SK-N-SH (cell line): ENCODE results near the gene MAPK4.

Experiments
- EP300 ChIP-seq, 2 experiments: IDR thresholded peaks; 2 replicates each; pipeline versions ENCODE4 v1.4.0 to v1.6.1; 2012; ENCODE audit warnings: borderline replicate concordance in 1 of 2, low read depth in 1 of 2, low read length in 1 of 2
- MXI1 ChIP-seq: IDR thresholded peaks from 2 replicates; pipeline ENCODE4 v1.6.1; 2012; ENCODE audit warnings: mild to moderate bottlenecking, low read depth, low read length, improper control_type of control experiment
- POLR2AphosphoS5 ChIP-seq: IDR thresholded peaks from 2 replicates; pipeline ENCODE4 v1.6.1; 2012; ENCODE audit warnings: low read depth, low read length
- TF ChIP-seq, protein P1 (sequence below): fragments of 200-600 bp; sonication (generic); IDR thresholded peaks from 2 replicates; pipeline ENCODE4 v1.6.1; 2017; ENCODE audit warnings: antibody characterized with exemption, mild to moderate bottlenecking, moderate library complexity
- TF ChIP-seq, protein P2 (sequence below): IDR thresholded peaks from 2 replicates; pipeline ENCODE4 v1.6.1; 2012; ENCODE audit warnings: mild to moderate bottlenecking, low read depth, low read length, moderate library complexity

DNA sequence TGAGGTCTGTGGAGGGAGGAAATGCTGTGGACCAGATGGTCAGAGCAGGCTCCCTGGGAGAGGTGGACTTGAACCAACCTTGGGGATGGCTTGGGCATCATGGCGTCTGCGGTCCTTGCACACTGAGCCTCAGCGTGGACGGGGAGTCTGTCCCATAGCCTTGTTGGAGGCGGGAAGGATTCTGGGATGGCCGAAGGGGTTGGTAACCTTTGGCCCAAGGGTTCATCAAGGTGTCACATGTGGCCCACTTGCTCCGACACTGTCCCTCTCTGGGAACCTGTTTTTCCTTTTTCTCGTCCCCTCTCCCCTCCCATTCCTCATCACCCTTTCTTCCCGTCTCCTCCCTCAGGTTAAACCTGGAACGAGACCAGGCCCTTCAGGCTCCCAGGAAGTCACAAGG lies 66.4 kb downstream of the MAPK4 start:
- TF ChIP-seq, protein P1, sequence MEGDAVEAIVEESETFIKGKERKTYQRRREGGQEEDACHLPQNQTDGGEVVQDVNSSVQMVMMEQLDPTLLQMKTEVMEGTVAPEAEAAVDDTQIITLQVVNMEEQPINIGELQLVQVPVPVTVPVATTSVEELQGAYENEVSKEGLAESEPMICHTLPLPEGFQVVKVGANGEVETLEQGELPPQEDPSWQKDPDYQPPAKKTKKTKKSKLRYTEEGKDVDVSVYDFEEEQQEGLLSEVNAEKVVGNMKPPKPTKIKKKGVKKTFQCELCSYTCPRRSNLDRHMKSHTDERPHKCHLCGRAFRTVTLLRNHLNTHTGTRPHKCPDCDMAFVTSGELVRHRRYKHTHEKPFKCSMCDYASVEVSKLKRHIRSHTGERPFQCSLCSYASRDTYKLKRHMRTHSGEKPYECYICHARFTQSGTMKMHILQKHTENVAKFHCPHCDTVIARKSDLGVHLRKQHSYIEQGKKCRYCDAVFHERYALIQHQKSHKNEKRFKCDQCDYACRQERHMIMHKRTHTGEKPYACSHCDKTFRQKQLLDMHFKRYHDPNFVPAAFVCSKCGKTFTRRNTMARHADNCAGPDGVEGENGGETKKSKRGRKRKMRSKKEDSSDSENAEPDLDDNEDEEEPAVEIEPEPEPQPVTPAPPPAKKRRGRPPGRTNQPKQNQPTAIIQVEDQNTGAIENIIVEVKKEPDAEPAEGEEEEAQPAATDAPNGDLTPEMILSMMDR, result no peak
- TF ChIP-seq POLR2AphosphoS5 (no peak), EP300 (IDR thresholded peaks at IDR 0.05; ENCODE audit: borderline replicate concordance in 1 of 2, low read depth in 1 of 2, low read length in 1 of 2) (no peak), MXI1 (no peak)
- TF ChIP-seq, protein P2, sequence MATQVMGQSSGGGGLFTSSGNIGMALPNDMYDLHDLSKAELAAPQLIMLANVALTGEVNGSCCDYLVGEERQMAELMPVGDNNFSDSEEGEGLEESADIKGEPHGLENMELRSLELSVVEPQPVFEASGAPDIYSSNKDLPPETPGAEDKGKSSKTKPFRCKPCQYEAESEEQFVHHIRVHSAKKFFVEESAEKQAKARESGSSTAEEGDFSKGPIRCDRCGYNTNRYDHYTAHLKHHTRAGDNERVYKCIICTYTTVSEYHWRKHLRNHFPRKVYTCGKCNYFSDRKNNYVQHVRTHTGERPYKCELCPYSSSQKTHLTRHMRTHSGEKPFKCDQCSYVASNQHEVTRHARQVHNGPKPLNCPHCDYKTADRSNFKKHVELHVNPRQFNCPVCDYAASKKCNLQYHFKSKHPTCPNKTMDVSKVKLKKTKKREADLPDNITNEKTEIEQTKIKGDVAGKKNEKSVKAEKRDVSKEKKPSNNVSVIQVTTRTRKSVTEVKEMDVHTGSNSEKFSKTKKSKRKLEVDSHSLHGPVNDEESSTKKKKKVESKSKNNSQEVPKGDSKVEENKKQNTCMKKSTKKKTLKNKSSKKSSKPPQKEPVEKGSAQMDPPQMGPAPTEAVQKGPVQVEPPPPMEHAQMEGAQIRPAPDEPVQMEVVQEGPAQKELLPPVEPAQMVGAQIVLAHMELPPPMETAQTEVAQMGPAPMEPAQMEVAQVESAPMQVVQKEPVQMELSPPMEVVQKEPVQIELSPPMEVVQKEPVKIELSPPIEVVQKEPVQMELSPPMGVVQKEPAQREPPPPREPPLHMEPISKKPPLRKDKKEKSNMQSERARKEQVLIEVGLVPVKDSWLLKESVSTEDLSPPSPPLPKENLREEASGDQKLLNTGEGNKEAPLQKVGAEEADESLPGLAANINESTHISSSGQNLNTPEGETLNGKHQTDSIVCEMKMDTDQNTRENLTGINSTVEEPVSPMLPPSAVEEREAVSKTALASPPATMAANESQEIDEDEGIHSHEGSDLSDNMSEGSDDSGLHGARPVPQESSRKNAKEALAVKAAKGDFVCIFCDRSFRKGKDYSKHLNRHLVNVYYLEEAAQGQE, result no peak
